ENCODE measurements around the gene RPN1.

- TF ChIP-seq EZH2 (IDR thresholded peaks at IDR 0.05; ENCODE audit: borderline replicate concordance) = no peak
- TF ChIP-seq CTCF (IDR thresholded peaks at IDR 0.05; ENCODE audit: poor library complexity) = peak; percentile 100
Observed at GRCh38 chr3:128680603-128681368, 30.2 kb upstream of the RPN1 start.
